ENCODE data around the gene MMP8.

Gene MMP8

GRCh38 chr11:102719620-102720277, 5.0 kb downstream of the MMP8 start:
- no peak for DNase-seq

- DNase-seq: no peak
Measured at GRCh38 chr11:102717280-102717679, 7.5 kb downstream of the MMP8 start.

DNA sequence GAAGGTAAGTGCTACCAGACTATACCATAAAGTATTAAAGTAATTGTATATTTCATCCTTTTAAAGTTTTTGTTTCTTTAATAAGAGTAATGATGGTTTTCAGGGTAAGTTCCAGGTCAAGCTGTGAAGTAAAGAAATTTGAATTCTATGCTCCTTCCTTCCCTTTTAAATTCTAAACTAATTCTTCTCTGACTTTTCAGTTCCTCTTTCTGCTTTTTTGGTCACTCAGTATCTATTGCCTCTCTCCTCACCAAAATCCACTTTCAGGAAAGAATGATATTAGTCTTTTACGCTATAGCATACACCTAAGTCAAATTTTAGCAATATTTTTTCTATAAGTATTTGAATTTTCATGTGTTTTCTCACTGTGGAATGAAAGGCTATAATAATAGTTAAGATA, 8.2 kb downstream of the MMP8 start:
- DNase-seq: no peak

DNA sequence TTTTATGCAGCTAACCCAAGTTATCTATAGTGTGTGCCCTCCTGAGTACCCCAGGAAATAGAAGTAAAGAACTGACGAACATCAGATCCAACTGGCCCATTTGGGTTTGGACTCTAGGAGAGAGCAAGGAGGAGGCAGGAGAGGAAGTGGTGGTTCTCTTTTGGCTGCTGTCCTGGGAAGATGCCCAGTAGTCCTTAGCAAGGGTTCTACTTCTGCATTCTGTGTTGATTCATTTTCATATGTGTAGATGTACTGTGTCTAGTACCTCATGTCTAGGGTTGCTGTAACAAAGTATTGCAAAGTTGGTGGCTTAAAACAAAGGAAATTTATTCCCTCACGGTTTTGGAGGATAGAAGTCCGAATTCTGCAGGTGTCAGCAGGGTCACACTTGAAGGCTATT, 12.6 kb downstream of the MMP8 start:
- no peak for DNase-seq

DNA sequence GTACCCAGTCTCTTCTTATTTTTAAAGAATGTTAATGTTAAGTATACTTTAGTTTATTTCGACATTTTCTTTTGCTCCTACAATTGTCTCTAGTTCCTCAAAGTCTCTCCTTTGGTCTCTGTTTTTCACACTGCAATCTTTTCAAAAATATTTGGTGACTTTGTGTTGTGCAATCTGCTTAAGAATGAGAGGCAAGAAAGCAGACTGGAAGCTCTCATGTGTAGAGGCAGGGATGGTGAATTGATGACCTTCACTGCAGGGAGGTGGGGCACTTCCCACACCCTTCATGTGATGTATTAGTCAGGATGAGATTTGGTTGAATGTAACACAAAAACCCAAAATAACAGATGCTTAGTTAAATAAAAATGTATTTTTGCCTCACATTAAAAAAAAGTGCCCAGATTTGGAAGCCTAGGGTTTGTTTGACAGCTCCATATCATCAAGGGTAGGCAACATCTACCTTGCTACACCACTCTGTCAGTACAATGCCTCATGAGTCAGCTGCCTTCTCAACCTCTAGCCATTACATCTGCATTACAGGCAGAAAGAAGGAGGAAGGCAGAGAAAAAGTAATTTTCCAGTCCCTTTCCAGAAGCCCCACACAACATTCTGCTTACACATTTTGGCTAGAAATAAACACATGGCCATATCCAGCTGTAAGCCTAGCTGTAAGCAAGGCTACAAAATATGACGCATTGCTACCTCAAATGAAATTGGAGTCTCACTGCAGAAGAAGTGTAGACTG, 15.4 kb downstream of the MMP8 start:
- DNase-seq: no peak

DNA sequence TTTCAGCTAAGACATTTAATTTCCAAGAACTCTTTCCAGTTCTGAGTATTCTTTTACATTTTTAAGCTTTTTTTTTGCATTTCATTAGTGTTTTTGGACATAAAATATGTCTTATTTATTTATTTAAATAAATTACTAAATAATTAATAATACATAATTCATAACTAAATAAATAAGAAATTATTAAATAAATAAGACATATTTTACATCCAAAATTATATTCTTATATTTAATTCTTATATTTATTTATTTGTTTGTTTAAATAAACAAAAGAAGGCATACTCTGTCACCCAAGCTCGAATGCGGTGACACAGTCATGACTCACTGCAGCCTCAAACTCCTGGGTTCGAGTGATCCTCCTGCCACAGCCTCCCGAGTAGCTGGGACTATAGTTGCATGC, 16.1 kb downstream of the MMP8 start:
- no peak for DNase-seq

- no peak for DNase-seq
Measured at GRCh38 chr11:102705626-102706025, 19.1 kb downstream of the MMP8 start, which contains the start of gene MMP27. Gene MMP27 (minus strand): TSS chr11:102705769. CDS start chr11:102705714, 55 bp downstream.

- no peak for DNase-seq
Measured at GRCh38 chr11:102704841-102705240, 19.9 kb downstream of the MMP8 start.

- no peak for DNase-seq
Measured at GRCh38 chr11:102703826-102704493, 20.8 kb downstream of the MMP8 start.

DNA sequence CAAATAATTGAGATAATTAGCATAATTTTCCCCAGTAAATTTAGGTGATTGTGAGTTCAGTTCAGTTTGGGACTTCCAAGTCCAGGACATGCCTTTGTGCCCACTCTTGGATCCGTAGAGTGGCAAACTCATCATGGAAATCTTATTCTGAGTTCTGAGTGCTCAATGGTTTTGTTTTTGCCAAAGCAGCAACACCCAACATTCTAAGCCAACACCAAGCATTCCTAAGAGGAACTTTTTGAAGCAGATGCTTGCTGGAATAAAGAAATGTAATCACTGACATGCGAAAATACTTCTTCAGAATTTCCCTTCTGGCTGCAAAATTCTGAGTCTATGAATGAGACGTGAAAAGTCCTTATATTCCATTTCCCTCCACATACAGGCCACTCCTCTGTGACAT, 29.6 kb downstream of the MMP8 start:
- DNase-seq: no peak

DNA sequence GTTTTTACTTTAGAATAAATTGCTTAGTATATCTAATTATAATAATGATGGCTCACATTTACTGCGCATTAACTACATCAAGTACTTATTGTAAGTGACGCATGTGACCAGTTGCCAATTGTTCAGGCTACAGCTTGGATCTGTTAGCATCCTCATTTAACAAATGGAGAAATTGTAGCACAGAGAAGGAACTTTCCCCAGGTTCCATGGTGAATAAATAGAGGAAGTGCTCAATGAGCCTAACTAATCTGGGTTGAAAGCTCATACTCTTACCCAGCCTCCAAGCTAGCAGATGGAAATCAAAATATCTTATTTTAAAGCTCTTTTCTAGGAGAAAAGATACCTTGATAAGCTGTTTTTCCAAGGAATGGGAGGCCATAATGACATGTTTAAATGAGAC, 39.0 kb downstream of the MMP8 start:
- DNase-seq: no peak

GRCh38 chr11:102685338-102685737, 39.4 kb downstream of the MMP8 start:
- DNase-seq: no peak

GRCh38 chr11:102683277-102683676, 41.5 kb downstream of the MMP8 start:
- no peak for DNase-seq

DNA sequence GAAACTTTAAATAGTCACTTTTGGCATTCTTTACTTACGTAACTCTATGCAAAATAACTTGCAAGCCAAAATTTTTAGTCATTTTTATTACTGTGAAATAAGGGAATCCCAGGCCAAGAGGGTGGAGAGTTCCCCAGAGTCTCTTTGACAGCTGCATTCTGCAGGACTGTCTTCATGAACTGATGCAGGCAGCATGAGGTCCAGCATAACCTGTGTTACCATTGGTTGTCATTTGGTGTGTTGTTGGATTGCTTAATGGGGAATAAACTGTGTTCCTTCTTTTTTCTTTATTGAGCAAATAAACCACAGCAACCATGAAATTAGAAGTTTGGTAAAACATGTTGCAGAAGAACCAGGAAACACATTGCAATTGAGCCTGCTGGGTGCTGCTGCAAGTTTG, 43.8 kb downstream of the MMP8 start:
- DNase-seq: no peak

- no peak for DNase-seq
Measured at GRCh38 chr11:102678022-102678421, 46.7 kb downstream of the MMP8 start.

DNA sequence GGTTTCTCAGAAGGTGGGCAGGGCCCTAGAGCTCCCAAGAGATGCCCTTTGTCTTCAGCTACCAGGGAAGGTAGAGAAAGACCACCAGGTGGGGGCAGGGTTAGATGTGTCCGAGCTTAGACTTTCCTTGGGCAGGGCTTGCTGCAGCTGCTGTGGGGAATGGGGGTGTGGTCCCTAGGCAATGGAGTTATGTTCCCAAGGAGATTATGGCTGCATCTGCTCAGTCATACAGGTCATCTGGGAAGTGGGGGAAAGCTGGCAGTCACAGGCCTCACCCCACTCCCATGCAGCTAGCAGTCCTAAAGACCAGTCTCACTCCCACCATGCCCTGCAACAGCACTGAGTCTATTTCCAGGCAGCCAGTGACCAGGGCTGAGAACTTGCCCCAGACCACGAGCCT, 48.7 kb downstream of the MMP8 start:
- no peak for DNase-seq

GRCh38 chr11:102669664-102670063, 55.1 kb downstream of the MMP8 start:
- DNase-seq: no peak

DNA sequence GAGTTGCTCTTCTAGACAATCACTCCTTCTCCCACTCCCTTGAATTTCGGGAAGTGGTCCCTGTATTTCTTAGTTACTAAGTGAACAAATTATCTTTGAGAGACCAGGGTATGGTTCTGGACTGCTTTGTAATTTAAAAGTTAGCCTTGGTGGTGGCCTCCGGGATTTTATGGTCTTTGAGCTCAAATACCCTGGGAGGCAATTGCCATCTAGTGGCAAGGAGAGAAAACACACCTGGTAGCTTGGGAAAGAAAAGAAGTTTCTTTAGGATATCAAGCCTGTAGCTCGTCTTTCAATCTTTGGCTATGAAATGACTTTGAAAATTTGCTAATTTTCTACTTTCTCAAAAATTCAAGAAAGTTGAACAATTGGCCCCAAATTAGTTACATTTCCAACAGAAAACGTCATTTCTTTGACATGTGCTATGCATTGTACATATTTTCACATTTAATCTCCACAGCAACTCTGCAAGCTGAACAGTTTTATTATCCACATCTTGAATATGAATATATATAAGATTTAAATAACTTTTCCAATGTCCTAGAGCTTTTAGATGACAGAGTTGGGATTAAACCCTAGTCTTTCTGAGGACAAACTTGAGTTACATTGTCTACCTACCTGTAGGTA, 58.3 kb downstream of the MMP8 start:
- peak; percentile 59 for DNase-seq

DNA sequence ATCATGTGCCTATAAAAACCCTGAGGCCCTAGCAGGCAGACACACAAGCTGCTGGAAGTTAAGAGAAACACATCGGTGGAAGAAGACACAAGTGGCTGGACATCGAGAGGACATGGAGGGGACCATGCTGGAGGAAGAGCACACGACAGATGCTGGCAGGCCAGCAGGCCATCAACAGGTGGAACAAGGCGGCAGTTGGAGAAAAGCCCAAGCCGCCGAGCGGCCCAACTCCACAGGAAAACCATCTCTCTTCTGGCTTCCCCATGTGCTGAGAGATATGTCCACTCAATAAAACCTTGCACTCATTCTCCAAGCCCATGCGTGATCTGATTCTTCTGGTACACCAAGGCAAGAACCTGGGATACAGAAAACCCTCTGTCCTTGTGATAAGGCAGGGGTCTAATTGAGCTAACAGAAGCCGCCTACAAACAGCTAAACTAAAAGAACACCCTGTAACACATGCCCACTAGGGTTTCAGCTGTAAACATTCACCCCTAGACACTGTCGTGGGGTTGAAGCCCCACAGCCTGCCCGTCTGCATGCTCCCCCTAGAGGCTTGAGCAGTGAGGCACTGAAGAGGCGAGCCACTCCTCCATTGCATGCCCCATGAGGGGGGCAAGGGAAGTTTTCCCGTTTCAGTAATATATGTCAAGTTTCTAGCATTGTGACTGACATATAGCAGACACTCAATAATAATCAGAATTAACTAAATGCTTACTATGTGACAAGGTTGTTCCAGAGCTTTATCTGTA, 60.6 kb downstream of the MMP8 start:
- peak; percentile 39 for DNase-seq

DNA sequence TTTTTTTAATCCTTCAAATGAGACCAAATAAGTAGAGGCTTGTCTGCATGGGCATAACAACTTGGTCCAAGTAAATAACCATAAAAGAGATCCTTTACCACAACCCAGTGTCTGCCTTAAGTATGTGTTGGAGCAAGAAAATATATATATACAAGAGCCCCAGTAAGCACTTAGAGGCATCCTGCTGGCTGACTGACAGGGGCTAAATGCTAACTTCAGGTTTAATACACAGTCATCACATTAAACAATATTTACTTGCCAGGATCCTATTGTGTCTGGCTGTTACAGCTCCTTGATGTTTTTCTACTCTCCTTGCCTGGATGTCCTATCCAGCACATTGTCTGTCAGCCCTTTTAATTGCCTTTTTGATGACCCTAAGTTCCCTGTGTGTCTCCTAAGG, 62.1 kb downstream of the MMP8 start:
- DNase-seq: no peak
